ENCODE results near the gene MAP3K2. TPM values are rescaled to one million over a fixed set of nuclear protein-coding genes. Genes with fewer than 3 reads are reported as not detected.

MAP3K2 gene
- total RNA-seq, result 64.1 and 66.1 TPM in 2 replicates

GRCh38 chr2:127387655-127388422 is at the start of gene MAP3K2:
Gene MAP3K2 (minus strand): TSS chr2:127387975. CDS start chr2:127343129, 44,846 bp downstream.
- H3K27ac Mint-ChIP-seq, result peak within 1 kb of the TSS; percentile 98
- H3K27me3 Mint-ChIP-seq (ENCODE audit: insufficient read depth), result no peaks in the 10 kb centered on the region
- DNase-seq (ENCODE audit: low spot score), result peak; percentile 89

GRCh38 chr2:127437056-127437455 is 49.3 kb upstream of the MAP3K2 start:
- H3K27me3 Mint-ChIP-seq (ENCODE audit: insufficient read depth), result peaks cover 1% of the 10 kb centered on the region
- intact Hi-C loops (cut with micrococcal nuclease), result no loop called here
- H3K27ac Mint-ChIP-seq, result no peak overlapping the region
- no peaks in the 10 kb centered on the region for H3K9me3 Mint-ChIP-seq
- DNase-seq (ENCODE audit: low spot score), result no peak
- H3K4me1 Mint-ChIP-seq (ENCODE audit: low read depth), result no peaks in the 10 kb centered on the region
- no peak overlapping the region for H3K4me3 Mint-ChIP-seq
- no peaks in the 10 kb centered on the region for H3K36me3 Mint-ChIP-seq (ENCODE audit: low read depth)

More at GRCh38 chr2:127387655-127388422, at the start of gene MAP3K2:
- peaks cover 74% of the 10 kb centered on the region for H3K4me1 Mint-ChIP-seq (ENCODE audit: low read depth)
- intact Hi-C loops (cut with micrococcal nuclease), result loop anchor here (1.0 to 5.0 kb wide), 14 partner anchors 10 to 731 kb away; partner anchors contain the start of genes ERCC3, GYPC, IWS1 and SAP130
- H3K4me3 Mint-ChIP-seq, result peak within 1 kb of the TSS; percentile 96
- peaks cover 4% of the 10 kb centered on the region for H3K9me3 Mint-ChIP-seq
- peaks cover 19% of the 10 kb centered on the region for H3K36me3 Mint-ChIP-seq (ENCODE audit: low read depth)

GRCh38 chr2:127434515-127434914 is 46.7 kb upstream of the MAP3K2 start:
- intact Hi-C loops (cut with micrococcal nuclease), result no loop called here
- H3K4me3 Mint-ChIP-seq, result no peak overlapping the region
- peaks cover 1% of the 10 kb centered on the region for H3K27me3 Mint-ChIP-seq (ENCODE audit: insufficient read depth)
- no peaks in the 10 kb centered on the region for H3K36me3 Mint-ChIP-seq (ENCODE audit: low read depth)
- H3K4me1 Mint-ChIP-seq (ENCODE audit: low read depth), result no peaks in the 10 kb centered on the region
- H3K27ac Mint-ChIP-seq, result no peak overlapping the region
- H3K9me3 Mint-ChIP-seq, result no peaks in the 10 kb centered on the region
- no peak for DNase-seq (ENCODE audit: low spot score)

- Mint-ChIP-seq H3K27ac (no peak overlapping the region), H3K36me3 (ENCODE audit: low read depth) (no peaks in the 10 kb centered on the region), H3K27me3 (ENCODE audit: insufficient read depth) (peaks cover 1% of the 10 kb centered on the region), H3K4me1 (ENCODE audit: low read depth) (no peaks in the 10 kb centered on the region), H3K4me3 (no peak overlapping the region), H3K9me3 (no peaks in the 10 kb centered on the region)
- no peak for DNase-seq (ENCODE audit: low spot score)
- intact Hi-C loops (cut with micrococcal nuclease), result no loop called here
Measured at GRCh38 chr2:127431408-127432023, 43.7 kb upstream of the MAP3K2 start.

- intact Hi-C loops (cut with micrococcal nuclease), result no loop called here
- Mint-ChIP-seq H3K36me3 (ENCODE audit: low read depth) (no peaks in the 10 kb centered on the region), H3K27ac (no peak overlapping the region), H3K4me3 (no peak overlapping the region), H3K4me1 (ENCODE audit: low read depth) (no peaks in the 10 kb centered on the region), H3K27me3 (ENCODE audit: insufficient read depth) (peaks cover 5% of the 10 kb centered on the region), H3K9me3 (no peaks in the 10 kb centered on the region)
- DNase-seq (ENCODE audit: low spot score), result no peak
Measured at GRCh38 chr2:127429844-127430425, 42.2 kb upstream of the MAP3K2 start.

- H3K4me1 Mint-ChIP-seq (ENCODE audit: low read depth), result no peaks in the 10 kb centered on the region
- no peak for DNase-seq (ENCODE audit: low spot score)
- intact Hi-C loops (cut with micrococcal nuclease), result no loop called here
- H3K36me3 Mint-ChIP-seq (ENCODE audit: low read depth), result no peaks in the 10 kb centered on the region
- no peak overlapping the region for H3K27ac Mint-ChIP-seq
- no peak overlapping the region for H3K4me3 Mint-ChIP-seq
- H3K9me3 Mint-ChIP-seq, result no peaks in the 10 kb centered on the region
- H3K27me3 Mint-ChIP-seq (ENCODE audit: insufficient read depth), result peaks cover 9% of the 10 kb centered on the region
Measured at GRCh38 chr2:127429291-127429690, 41.5 kb upstream of the MAP3K2 start.

GRCh38 chr2:127428815-127429109 is 41.0 kb upstream of the MAP3K2 start:
- H3K4me3 Mint-ChIP-seq, result no peak overlapping the region
- H3K9me3 Mint-ChIP-seq, result no peaks in the 10 kb centered on the region
- intact Hi-C loops (cut with micrococcal nuclease), result no loop called here
- no peak for DNase-seq (ENCODE audit: low spot score)
- H3K27ac Mint-ChIP-seq, result no peak overlapping the region
- H3K36me3 Mint-ChIP-seq (ENCODE audit: low read depth), result no peaks in the 10 kb centered on the region
- H3K4me1 Mint-ChIP-seq (ENCODE audit: low read depth), result peaks cover 4% of the 10 kb centered on the region
- H3K27me3 Mint-ChIP-seq (ENCODE audit: insufficient read depth), result peaks cover 15% of the 10 kb centered on the region

- Mint-ChIP-seq H3K36me3 (ENCODE audit: low read depth) (no peaks in the 10 kb centered on the region), H3K27ac (no peak overlapping the region), H3K27me3 (ENCODE audit: insufficient read depth) (peaks cover 17% of the 10 kb centered on the region), H3K4me3 (no peak overlapping the region), H3K9me3 (no peaks in the 10 kb centered on the region), H3K4me1 (ENCODE audit: low read depth) (peaks cover 6% of the 10 kb centered on the region)
- no peak for DNase-seq (ENCODE audit: low spot score)
- intact Hi-C loops (cut with micrococcal nuclease), result no loop called here
Measured at GRCh38 chr2:127428057-127428814, 40.5 kb upstream of the MAP3K2 start.

GRCh38 chr2:127427376-127428056 is 39.7 kb upstream of the MAP3K2 start:
- intact Hi-C loops (cut with micrococcal nuclease), result no loop called here
- H3K27ac Mint-ChIP-seq, result no peak overlapping the region
- no peaks in the 10 kb centered on the region for H3K36me3 Mint-ChIP-seq (ENCODE audit: low read depth)
- DNase-seq (ENCODE audit: low spot score), result no peak
- H3K4me3 Mint-ChIP-seq, result no peak overlapping the region
- H3K4me1 Mint-ChIP-seq (ENCODE audit: low read depth), result peaks cover 6% of the 10 kb centered on the region
- H3K9me3 Mint-ChIP-seq, result no peaks in the 10 kb centered on the region
- peaks cover 20% of the 10 kb centered on the region for H3K27me3 Mint-ChIP-seq (ENCODE audit: insufficient read depth)

- Mint-ChIP-seq H3K27me3 (ENCODE audit: insufficient read depth) (peaks cover 27% of the 10 kb centered on the region), H3K27ac (no peak overlapping the region), H3K4me3 (no peak overlapping the region), H3K36me3 (ENCODE audit: low read depth) (no peaks in the 10 kb centered on the region), H3K4me1 (ENCODE audit: low read depth) (peaks cover 6% of the 10 kb centered on the region), H3K9me3 (no peaks in the 10 kb centered on the region)
- no peak for DNase-seq (ENCODE audit: low spot score)
- intact Hi-C loops (cut with micrococcal nuclease), result no loop called here
Measured at GRCh38 chr2:127426501-127427354, 39.0 kb upstream of the MAP3K2 start.

- Mint-ChIP-seq H3K4me1 (ENCODE audit: low read depth) (peaks cover 6% of the 10 kb centered on the region), H3K36me3 (ENCODE audit: low read depth) (no peaks in the 10 kb centered on the region), H3K9me3 (no peaks in the 10 kb centered on the region), H3K4me3 (no peak overlapping the region), H3K27ac (no peak overlapping the region), H3K27me3 (ENCODE audit: insufficient read depth) (peaks cover 36% of the 10 kb centered on the region)
- intact Hi-C loops (cut with micrococcal nuclease), result no loop called here
- DNase-seq (ENCODE audit: low spot score), result no peak
Measured at GRCh38 chr2:127425540-127426490, 38.0 kb upstream of the MAP3K2 start.
